DOHH2 (cell line): ENCODE measurements around the gene ARID5B.

Source experiments
- EZH2phosphoT487 ChIP-seq: fragments of 200-600 bp; sonication (generic); IDR thresholded peaks from 2 replicates; pipeline ENCODE4 v1.6.1; 2017; ENCODE audit warnings: borderline replicate concordance, mild to moderate bottlenecking, antibody characterized with exemption, low read length, moderate library complexity, mixed read lengths
- TF ChIP-seq, protein P1 (sequence below): fragments of 200-600 bp; sonication (generic); IDR thresholded peaks from one replicate; pipeline ENCODE4 v1.5.1; 2014; ENCODE audit warnings: antibody characterized with exemption, mild to moderate bottlenecking, low read depth, low read length; ENCODE audit not compliant: poor library complexity, severe bottlenecking

GRCh38 chr10:61993711-61994401 is 92.4 kb downstream of the ARID5B start:
- TF ChIP-seq, protein P1, sequence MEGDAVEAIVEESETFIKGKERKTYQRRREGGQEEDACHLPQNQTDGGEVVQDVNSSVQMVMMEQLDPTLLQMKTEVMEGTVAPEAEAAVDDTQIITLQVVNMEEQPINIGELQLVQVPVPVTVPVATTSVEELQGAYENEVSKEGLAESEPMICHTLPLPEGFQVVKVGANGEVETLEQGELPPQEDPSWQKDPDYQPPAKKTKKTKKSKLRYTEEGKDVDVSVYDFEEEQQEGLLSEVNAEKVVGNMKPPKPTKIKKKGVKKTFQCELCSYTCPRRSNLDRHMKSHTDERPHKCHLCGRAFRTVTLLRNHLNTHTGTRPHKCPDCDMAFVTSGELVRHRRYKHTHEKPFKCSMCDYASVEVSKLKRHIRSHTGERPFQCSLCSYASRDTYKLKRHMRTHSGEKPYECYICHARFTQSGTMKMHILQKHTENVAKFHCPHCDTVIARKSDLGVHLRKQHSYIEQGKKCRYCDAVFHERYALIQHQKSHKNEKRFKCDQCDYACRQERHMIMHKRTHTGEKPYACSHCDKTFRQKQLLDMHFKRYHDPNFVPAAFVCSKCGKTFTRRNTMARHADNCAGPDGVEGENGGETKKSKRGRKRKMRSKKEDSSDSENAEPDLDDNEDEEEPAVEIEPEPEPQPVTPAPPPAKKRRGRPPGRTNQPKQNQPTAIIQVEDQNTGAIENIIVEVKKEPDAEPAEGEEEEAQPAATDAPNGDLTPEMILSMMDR, result no peak
- TF ChIP-seq EZH2phosphoT487, result no peak
